GM12864 (cell line): ENCODE measurements around the gene HPGD.
A peak's percentile ranks its signal among the peaks of the same experiment; 100 is the strongest.

Experiments used
- DNase-seq: peaks from one replicate; pipeline ENCODE4 v3.0.0-alpha.2; 2011; ENCODE audit warnings: low read depth
- H3K4me3 ChIP-seq: 2 replicates; pipeline ENCODE4 v1.5.1; 2011; ENCODE audit warnings: mild to moderate bottlenecking, low read depth, low read length, control low read depth
- CTCF ChIP-seq: IDR thresholded peaks from 2 replicates; pipeline ENCODE4 v1.5.1; 2011; ENCODE audit warnings: low read depth, mild to moderate bottlenecking, moderate library complexity, low read length, control low read depth, inconsistent platforms; ENCODE audit errors: missing control alignments

The HPGD gene

GRCh38 chr4:174540175-174540574 lies 17.9 kb upstream of the HPGD start:
- no peak overlapping the region for H3K4me3 ChIP-seq
- no peak for TF ChIP-seq CTCF
- DNase-seq: no peak

GRCh38 chr4:174539571-174539970 lies 17.3 kb upstream of the HPGD start:
- DNase-seq: no peak
- H3K4me3 ChIP-seq: no peak overlapping the region
- no peak for TF ChIP-seq CTCF

GRCh38 chr4:174538876-174539250 lies 16.6 kb upstream of the HPGD start:
- no peak for TF ChIP-seq CTCF

GRCh38 chr4:174538123-174538875 lies 16.0 kb upstream of the HPGD start:
- no peak overlapping the region for H3K4me3 ChIP-seq
- TF ChIP-seq CTCF: no peak
- DNase-seq: peak; percentile 67

More at GRCh38 chr4:174538876-174539250, 16.6 kb upstream of the HPGD start:
- no peak for DNase-seq
- H3K4me3 ChIP-seq: no peak overlapping the region

- no peak overlapping the region for H3K4me3 ChIP-seq
- TF ChIP-seq CTCF: no peak
- no peak for DNase-seq
Measured at GRCh38 chr4:174537634-174538033, 15.3 kb upstream of the HPGD start.

GRCh38 chr4:174534461-174534860 lies 12.2 kb upstream of the HPGD start:
- no peak for TF ChIP-seq CTCF
- no peak for DNase-seq
- no peak overlapping the region for H3K4me3 ChIP-seq

GRCh38 chr4:174532445-174532844 lies 10.2 kb upstream of the HPGD start:
- no peak overlapping the region for H3K4me3 ChIP-seq
- TF ChIP-seq CTCF: no peak
- no peak for DNase-seq
